Smooth muscle cell (in vitro differentiated cells): Measurements from ENCODE around the gene UGT1A7. TPM values are rescaled to one million over a fixed set of nuclear protein-coding genes. Genes with fewer than 3 reads are reported as not detected.
"Not testable (repeated sequence)": the region's sequence is repeated elsewhere in the genome, so short reads cannot be mapped to it uniquely, and the experiment has no call there.

Experiments used
- DNase-seq: peaks from one replicate; lab custom pipeline; 2025; ENCODE audit not compliant: unreplicated experiment; lab: John Stamatoyannopoulos, UW
- H2AFZ ChIP-seq: fragments of 200-600 bp; sonication (generic); 2 replicates; pipeline ENCODE4 v1.6.0; 2016; ENCODE audit warnings: antibody characterized with exemption, low read depth, mild to moderate bottlenecking
- H3F3A ChIP-seq: fragments of 200-600 bp; sonication (generic); 2 replicates; pipeline ENCODE4 v1.6.0; 2017; ENCODE audit warnings: antibody characterized with exemption, low read depth
- H3K27ac ChIP-seq: fragments of 200-600 bp; sonication (generic); 2 replicates; pipeline ENCODE4 v1.5.1; 2016; ENCODE audit warnings: low read depth, mild to moderate bottlenecking
- H3K27me3 ChIP-seq: fragments of 200-600 bp; sonication (generic); 2 replicates; pipeline ENCODE4 v1.6.1; 2016; ENCODE audit warnings: low read depth, mild to moderate bottlenecking
- H3K36me3 ChIP-seq: fragments of 200-600 bp; sonication (generic); 2 replicates; pipeline ENCODE4 v1.5.1; 2016; ENCODE audit warnings: low read depth
- H3K4me1 ChIP-seq: fragments of 200-600 bp; sonication (generic); 2 replicates; pipeline ENCODE4 v1.5.1; 2016; ENCODE audit warnings: low read depth
- H3K4me2 ChIP-seq: fragments of 200-600 bp; sonication (generic); 2 replicates; pipeline ENCODE4 v1.6.0; 2016; ENCODE audit warnings: mild to moderate bottlenecking
- H3K4me3 ChIP-seq: fragments of 200-600 bp; sonication (generic); 2 replicates; pipeline ENCODE4 v1.5.1; 2016; ENCODE audit warnings: mild to moderate bottlenecking
- H3K79me2 ChIP-seq: fragments of 200-600 bp; sonication (generic); 2 replicates; pipeline ENCODE4 v1.6.0; 2016; ENCODE audit warnings: low read depth, mild to moderate bottlenecking
- H3K9ac ChIP-seq: fragments of 200-600 bp; sonication (generic); 2 replicates; pipeline ENCODE4 v1.6.0; 2016; ENCODE audit warnings: low read depth
- H3K9me3 ChIP-seq: fragments of 200-600 bp; sonication (generic); replicated peaks from 2 replicates; pipeline ENCODE4 v1.5.1; 2016; ENCODE audit warnings: low read depth
- H4K20me1 ChIP-seq: fragments of 200-600 bp; sonication (generic); 2 replicates; pipeline ENCODE4 v1.6.0; 2016; ENCODE audit warnings: low read depth
- WGBS: methylation state at CpG from one replicate; pipeline ENCODE4 v1.1.7; 2016; ENCODE audit warnings: low lambda C conversion rate; 5-methylcytosine and 5-hydroxymethylcytosine counted together
- polyA plus RNA-seq: library from polyadenylated mRNA; unstranded; fragments of >200 nt; fragmentation: Nextera tagmentation; extraction: Ambion mirVana; gene quantifications from 2 replicates; pipeline ENCODE4 v1.2.1, GENCODE V29; 2016
- total RNA-seq: library from RNA; depleted of rRNA; stranded (reverse); fragments of >200 nt; gene quantifications from 2 replicates; pipeline ENCODE4 v1.2.3, GENCODE V29; 2014
- TF ChIP-seq, protein P1 (sequence below): fragments of 200-600 bp; sonication (generic); IDR thresholded peaks from 2 replicates; pipeline ENCODE4 v1.5.1; 2017; ENCODE audit warnings: borderline replicate concordance, mild to moderate bottlenecking, antibody characterized with exemption; ENCODE audit not compliant: insufficient read depth, poor library complexity, severe bottlenecking

UGT1A7 gene
- total and polyA plus RNA-seq, 2 experiments from 2014 or later: not detected

DNA sequence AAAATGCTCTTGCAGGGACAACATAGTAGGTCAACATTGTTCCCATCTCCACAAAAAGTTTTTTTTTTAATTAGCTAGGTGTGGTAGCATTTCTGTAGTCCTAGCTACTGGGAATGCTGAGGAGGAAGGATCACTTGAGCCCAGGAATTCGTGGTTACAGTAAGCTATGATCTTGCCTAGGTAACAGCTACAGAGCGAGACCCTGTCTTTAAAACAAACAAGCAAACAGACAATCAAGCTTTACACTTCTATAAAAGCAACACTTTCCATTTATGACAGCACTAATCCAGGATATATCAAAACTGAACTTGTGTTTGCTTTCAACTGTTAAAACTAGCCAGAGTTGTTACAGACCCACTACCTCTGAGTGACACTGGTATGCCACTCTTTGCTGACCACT lies 59.2 kb downstream of the UGT1A7 start:
- TF ChIP-seq, protein P1, sequence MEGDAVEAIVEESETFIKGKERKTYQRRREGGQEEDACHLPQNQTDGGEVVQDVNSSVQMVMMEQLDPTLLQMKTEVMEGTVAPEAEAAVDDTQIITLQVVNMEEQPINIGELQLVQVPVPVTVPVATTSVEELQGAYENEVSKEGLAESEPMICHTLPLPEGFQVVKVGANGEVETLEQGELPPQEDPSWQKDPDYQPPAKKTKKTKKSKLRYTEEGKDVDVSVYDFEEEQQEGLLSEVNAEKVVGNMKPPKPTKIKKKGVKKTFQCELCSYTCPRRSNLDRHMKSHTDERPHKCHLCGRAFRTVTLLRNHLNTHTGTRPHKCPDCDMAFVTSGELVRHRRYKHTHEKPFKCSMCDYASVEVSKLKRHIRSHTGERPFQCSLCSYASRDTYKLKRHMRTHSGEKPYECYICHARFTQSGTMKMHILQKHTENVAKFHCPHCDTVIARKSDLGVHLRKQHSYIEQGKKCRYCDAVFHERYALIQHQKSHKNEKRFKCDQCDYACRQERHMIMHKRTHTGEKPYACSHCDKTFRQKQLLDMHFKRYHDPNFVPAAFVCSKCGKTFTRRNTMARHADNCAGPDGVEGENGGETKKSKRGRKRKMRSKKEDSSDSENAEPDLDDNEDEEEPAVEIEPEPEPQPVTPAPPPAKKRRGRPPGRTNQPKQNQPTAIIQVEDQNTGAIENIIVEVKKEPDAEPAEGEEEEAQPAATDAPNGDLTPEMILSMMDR: no peak
- 36% methylated on average over 2 of the region's 2 CpGs for WGBS
- H3K9me3 ChIP-seq: no peaks in the 10 kb centered on the region

DNA sequence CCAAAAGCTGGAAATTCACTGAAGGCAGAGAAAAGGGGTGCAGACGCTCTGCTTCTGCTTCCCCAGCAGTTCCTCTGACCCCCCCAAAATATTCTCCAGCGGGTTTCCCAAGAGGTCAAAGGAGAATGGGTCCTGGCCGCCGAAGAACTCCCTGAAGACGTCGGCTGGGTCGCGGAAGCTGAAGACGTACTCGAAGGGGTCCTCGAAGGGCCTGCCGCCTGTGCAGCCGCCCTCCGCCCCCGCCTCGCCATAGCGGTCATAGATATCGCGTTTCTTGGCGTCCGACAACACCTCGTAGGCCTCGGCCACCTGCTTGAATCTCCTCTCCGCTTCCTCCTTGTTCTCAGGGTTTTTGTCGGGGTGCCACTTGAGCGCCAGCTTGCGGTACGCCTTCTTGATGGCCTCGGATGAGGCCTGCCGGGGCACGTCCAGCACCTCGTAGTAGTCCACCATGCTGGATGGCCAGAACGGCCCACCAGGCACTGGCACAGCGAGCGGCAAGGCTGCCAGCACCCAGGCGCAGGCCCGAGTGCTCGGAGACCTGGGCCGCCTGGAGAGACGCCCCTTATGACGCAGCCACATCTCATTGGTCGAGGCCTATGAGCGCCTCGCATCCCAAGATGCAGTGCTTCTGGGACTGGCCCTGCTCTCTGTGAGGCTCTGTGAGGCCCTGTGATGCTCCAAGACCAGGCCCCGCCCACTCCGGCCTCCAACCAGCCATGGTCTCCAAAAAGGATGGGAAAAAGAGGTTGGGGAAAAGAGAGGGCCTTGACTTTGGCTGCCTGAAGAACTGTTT lies 62.0 kb downstream of the UGT1A7 start:
- TF ChIP-seq, protein P1: no peak
- no peaks in the 10 kb centered on the region for H3K79me2 ChIP-seq
- H2AFZ ChIP-seq: no peak overlapping the region
- H3K27ac ChIP-seq: no peak overlapping the region
- H3F3A ChIP-seq: no peaks in the 10 kb centered on the region
- H3K9ac ChIP-seq: no peak overlapping the region
- no peak overlapping the region for H3K4me3 ChIP-seq
- no peak overlapping the region for H3K4me2 ChIP-seq
- H3K4me1 ChIP-seq: no peaks in the 10 kb centered on the region
- H3K27me3 ChIP-seq: no peaks in the 10 kb centered on the region
- 94% methylated on average over 46 of the region's 46 CpGs for WGBS
- H3K9me3 ChIP-seq: no peaks in the 10 kb centered on the region
- DNase-seq: no peak
- no peaks in the 10 kb centered on the region for H4K20me1 ChIP-seq
- no peaks in the 10 kb centered on the region for H3K36me3 ChIP-seq

More for the DNA sequence above, 59.2 kb downstream of the UGT1A7 start:
- H3K4me3 ChIP-seq: no peak overlapping the region
- no peak overlapping the region for H3K27ac ChIP-seq
- no peak for DNase-seq
- H3F3A ChIP-seq: no peaks in the 10 kb centered on the region
- no peaks in the 10 kb centered on the region for H3K79me2 ChIP-seq
- no peaks in the 10 kb centered on the region for H4K20me1 ChIP-seq
- H3K4me2 ChIP-seq: no peak overlapping the region
- H3K4me1 ChIP-seq: no peaks in the 10 kb centered on the region
- H2AFZ ChIP-seq: no peak overlapping the region
- H3K36me3 ChIP-seq: no peaks in the 10 kb centered on the region
- no peaks in the 10 kb centered on the region for H3K27me3 ChIP-seq
- H3K9ac ChIP-seq: no peak overlapping the region

DNA sequence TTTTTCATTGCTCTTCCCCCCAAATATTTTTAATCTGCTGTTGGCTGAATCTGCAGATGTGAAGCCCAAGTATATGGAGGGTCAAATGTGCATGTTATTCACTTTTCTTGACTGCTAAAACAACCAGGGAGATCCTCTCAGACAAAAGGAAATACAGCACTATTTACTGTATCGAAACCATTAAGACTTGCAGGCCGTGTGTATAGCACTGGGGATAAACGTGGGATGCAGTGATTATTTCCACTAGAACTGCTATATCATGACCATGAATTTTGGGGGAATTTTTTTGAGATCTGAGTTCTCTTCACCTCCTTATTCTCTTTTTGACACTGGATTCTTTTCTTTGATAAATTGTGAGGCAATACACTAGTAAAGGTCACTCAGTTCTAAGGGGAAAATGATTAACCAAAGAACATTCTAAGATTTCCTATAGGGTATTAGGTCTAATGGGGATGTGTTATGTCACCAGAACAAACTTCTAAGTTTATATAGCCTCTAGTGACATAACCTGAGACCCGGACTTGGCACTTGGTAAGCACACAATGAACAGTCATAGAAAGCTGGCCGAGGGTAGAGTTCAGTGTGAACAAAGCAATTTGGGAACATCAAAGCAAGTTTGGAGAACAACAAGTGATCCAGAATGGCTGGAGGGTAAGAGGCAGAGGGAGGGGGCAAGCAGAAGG lies 63.5 kb downstream of the UGT1A7 start:
- H3K4me1 ChIP-seq: no peaks in the 10 kb centered on the region
- H3K36me3 ChIP-seq: no peaks in the 10 kb centered on the region
- no peak overlapping the region for H3K9ac ChIP-seq
- no peak for DNase-seq
- H3K79me2 ChIP-seq: no peaks in the 10 kb centered on the region
- H3K4me2 ChIP-seq: no peak overlapping the region
- TF ChIP-seq, protein P1: no peak
- no peaks in the 10 kb centered on the region for H4K20me1 ChIP-seq
- H3K4me3 ChIP-seq: no peak overlapping the region
- WGBS: 88% methylated on average over 5 of the region's 5 CpGs
- H3K9me3 ChIP-seq: no peaks in the 10 kb centered on the region
- no peaks in the 10 kb centered on the region for H3K27me3 ChIP-seq
- H3K27ac ChIP-seq: no peak overlapping the region
- no peak overlapping the region for H2AFZ ChIP-seq
- H3F3A ChIP-seq: no peaks in the 10 kb centered on the region

DNA sequence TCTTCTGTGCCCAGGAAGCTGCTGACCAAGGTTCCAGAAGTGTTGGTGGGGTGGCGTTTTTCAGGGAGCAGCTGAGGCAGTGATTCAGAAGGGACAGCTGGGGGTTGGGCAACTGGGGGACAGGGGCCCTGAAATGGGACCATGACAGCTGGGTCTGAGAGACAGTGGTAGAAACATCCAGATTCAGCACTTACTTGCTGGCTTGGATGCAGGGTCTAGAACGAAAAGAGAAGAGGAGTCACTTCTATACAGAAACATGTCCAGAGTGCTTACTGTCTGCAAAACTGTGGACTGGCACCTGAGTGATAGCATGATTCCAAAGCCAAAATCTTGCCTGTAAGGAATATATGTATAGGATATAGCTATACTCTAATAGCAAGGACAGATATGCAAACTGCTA lies 64.1 kb downstream of the UGT1A7 start:
- not testable (repeated sequence) for H3K27ac ChIP-seq, H3K4me3 ChIP-seq, H4K20me1 ChIP-seq, H3K79me2 ChIP-seq, H3K9me3 ChIP-seq, DNase-seq, H3F3A ChIP-seq, H2AFZ ChIP-seq, H3K4me1 ChIP-seq, H3K36me3 ChIP-seq, H3K9ac ChIP-seq, H3K27me3 ChIP-seq, H3K4me2 ChIP-seq
- WGBS: 85% methylated on average over 2 of the region's 2 CpGs
